Heart left ventricle (tissue), 13 donors: ENCODE data around the gene CD300LB.

Source experiments
- POLR2A ChIP-seq, 2 donors: fragments of 450-650 bp; IDR thresholded peaks; one replicate each; pipeline ENCODE4 v1.6.1; 2017; ENCODE audit warnings: antibody characterized with exemption in 2 of 2, mild to moderate bottlenecking in 2 of 2, moderate library complexity in 2 of 2
- TF ChIP-seq, protein P1 (sequence below), 12 donors: fragments of 200-600 bp; sonication (generic) in 4 of 12; IDR thresholded peaks; one replicate each; pipeline versions ENCODE4 v1.5.0 to v1.8.0; 2018 to 2022; ENCODE audit warnings: antibody characterized with exemption in 12 of 12, mild to moderate bottlenecking in 5 of 12
- donor health status: ischemic (EF 13 %, LVEDD 7.1; RV severe dilation, severe dysfunction).
- donor health status: DM: no; HTN: yes; CAD: no.
- donor health status: DM: no; HTN: no; CAD: no.
- donor health status: ischemic (EF 25% LVEDD 6.9; RV normal size, moderate dysfunction).
- donor health status: ischemic (EF 25% LVEDD 5.7; RV mildly dilated, moderate dysfunction).
- donor health status: ischemic (EF 35%, LVEDD 5.7; RV mildly dilated, moderate dysfunction).
- donor health status: nonischemic (EF 11% LVEDD 7.7; RV severe dilation, severe dysfunction).
- donor health status: DM: yes; HTN: yes; CAD: no.
- donor health status: PGD.
- donor health status: ischemic (EF 29% LVEDD 5.4; RV normal size, mild dysfunction).
- donor health status: nonischemic (EF 23%, LVEDD 6.1; RV moderate dilation, normal function).

DNA sequence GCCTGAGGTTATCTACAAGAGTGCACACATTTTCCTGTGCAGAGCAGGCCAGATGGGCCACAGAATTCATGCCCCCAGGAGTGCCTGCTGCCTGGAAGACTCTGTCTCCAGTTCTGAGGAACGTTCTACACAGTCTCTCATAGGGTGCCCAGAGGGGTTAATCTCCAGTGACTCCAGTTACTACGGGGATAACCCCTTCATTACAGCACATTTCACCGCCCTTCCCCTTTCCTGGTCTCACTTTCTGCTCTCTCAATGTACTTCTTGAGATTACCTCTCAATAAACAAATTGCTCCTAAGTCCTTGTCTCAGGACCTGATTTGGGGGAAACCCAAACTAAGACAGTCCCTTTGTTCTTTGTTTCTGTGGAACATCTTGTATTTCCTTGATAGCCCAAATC is 30.3 kb upstream of the CD300LB start:
- TF ChIP-seq, protein P1, sequence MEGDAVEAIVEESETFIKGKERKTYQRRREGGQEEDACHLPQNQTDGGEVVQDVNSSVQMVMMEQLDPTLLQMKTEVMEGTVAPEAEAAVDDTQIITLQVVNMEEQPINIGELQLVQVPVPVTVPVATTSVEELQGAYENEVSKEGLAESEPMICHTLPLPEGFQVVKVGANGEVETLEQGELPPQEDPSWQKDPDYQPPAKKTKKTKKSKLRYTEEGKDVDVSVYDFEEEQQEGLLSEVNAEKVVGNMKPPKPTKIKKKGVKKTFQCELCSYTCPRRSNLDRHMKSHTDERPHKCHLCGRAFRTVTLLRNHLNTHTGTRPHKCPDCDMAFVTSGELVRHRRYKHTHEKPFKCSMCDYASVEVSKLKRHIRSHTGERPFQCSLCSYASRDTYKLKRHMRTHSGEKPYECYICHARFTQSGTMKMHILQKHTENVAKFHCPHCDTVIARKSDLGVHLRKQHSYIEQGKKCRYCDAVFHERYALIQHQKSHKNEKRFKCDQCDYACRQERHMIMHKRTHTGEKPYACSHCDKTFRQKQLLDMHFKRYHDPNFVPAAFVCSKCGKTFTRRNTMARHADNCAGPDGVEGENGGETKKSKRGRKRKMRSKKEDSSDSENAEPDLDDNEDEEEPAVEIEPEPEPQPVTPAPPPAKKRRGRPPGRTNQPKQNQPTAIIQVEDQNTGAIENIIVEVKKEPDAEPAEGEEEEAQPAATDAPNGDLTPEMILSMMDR (IDR thresholded peaks at IDR 0.05) = no peak
- no peak for TF ChIP-seq POLR2A (IDR thresholded peaks at IDR 0.05)
